GM21390 (cell line): ENCODE data around the gene PTGFRN.
"Not testable (repeated sequence)": the region's sequence is repeated elsewhere in the genome, so short reads cannot be mapped to it uniquely, and the experiment has no call there.

Experiments used
- ATAC-seq: cut with Tn5 transposase; IDR thresholded peaks from one replicate; pipeline ENCODE4 v1.9.1; 2021; ENCODE audit not compliant: unreplicated experiment

PTGFRN gene

GRCh38 chr1:116909512-116910378, at the start of gene PTGFRN:
Gene PTGFRN (plus strand): TSS chr1:116909916. CDS start chr1:116910204, 288 bp downstream.
- ATAC-seq: no peak

- not testable (repeated sequence) for ATAC-seq
Measured at GRCh38 chr1:116860167-116860566, 49.5 kb upstream of the PTGFRN start.

GRCh38 chr1:116861137-116861536, 48.6 kb upstream of the PTGFRN start:
- no peak for ATAC-seq

DNA sequence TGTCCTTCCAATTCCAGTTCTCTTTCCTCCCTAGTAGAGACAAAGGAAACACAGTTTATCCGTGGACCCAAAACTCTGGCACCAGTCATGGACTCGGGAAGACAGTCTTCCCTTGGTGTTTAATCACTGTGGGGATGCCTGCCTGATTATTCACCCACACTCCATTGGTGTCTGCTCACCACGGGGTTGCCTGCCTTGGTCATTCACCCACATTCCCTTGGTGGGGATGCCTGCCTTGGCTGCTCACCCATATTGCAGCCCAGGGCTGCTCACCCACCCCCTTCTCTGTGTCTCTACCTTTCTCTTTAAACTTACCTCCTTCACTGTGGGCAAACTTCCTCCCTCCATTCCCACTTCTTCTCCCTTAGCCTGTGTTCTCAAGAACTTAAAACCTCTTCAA, 46.7 kb upstream of the PTGFRN start:
- ATAC-seq: not testable (repeated sequence)

- ATAC-seq: not testable (repeated sequence)
Measured at GRCh38 chr1:116866478-116866877, 43.2 kb upstream of the PTGFRN start.

DNA sequence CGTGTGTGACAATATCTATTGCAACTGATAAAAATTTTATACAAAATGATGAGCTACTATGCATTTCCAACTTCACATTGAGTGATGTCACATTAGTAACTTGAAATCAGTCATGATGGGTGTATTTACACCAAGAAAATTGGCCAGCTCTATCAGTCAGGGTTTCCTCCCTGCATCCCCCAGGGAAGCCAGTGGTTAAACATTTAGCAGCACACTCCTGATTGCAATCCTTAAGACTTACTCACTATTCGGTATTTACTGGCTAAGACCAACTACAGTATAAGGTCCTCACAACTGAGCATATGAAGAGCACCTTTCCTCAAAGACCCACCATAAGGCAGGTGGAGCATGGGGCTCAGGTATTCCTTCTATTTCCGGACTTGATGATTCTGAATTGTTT, 41.3 kb upstream of the PTGFRN start:
- no peak for ATAC-seq

DNA sequence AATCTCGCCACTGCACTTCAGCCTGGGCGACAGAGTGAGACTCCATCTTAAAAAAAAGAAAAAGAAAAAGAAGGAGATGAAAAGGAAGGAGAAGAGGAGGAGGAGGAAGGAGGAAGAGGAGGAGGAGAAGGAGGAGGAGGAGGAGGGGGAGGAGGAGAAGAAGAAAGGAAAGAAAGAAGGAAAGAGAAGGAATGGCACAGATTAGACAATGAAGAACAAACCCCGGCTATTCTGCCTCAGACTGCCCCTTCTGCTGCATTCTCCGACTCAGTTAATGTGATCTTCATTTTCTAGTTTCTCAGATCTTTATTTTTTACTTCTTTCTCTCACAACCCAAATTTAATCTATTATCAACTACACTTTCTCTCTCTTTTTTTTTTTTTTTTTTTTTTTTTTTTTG, 40.1 kb upstream of the PTGFRN start:
- no peak for ATAC-seq

DNA sequence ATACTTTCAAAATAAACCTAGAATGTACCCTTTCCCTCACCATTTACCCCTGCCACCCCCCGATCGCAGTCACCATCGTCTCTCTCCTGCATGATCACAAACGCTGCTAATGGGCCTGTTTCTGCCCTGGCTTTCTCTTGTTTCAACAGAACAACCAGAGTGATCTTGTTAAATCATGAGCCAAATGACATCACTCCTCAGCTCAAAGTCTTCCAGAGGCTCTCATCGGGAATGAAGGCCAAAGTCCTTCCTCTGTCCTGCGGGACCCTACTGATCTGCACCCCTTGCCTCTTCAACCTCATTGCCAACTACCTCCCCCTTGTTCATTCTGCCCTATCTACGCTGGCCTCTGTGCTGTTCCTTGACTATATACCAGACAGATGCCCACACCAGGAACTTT, 39.4 kb upstream of the PTGFRN start:
- no peak for ATAC-seq

DNA sequence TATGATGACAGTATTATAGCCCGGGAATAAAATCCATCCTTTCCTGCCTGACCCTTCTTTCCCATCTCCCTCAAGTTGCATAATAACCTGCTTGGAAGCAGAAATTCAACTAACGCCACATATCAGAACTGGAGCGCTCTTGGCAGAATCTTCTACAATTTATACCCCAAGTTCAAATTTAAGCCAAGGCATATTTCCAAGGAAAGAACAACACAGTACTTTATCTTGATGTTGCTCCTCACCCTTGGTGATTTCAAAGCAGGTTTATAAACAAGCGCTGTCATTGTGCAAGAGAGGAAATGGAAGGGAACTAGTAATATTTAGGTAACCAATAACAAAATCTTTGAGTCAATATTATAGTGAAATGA, 38.0 kb upstream of the PTGFRN start:
- ATAC-seq: no peak

DNA sequence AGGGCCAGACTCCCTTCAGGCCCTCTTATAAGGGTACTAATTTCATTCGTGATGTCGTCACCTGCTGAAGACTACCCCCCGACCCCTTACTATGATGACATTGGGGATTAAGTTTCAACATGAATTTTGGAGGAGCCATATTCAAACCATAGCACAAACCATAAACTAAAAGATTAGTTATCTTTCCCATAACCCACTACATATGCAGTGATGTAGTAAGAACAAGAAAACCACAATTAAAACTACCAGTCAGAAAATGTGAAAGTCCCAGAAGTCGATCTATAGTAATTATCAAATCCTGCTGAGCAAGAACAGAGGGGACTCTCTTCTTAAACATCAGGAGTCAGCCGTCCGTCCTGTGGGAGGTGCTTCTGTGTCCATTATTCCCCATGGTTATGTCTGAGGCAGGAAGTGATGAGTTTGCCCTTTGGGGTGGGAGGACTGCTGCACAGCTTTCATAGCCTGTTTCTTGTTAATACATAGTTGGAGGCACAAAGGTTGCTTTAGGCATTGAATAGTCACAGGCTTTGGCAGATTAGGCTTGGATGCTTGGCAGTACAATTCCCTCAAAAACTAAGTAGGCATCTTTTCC, 35.9 kb upstream of the PTGFRN start:
- no peak for ATAC-seq

DNA sequence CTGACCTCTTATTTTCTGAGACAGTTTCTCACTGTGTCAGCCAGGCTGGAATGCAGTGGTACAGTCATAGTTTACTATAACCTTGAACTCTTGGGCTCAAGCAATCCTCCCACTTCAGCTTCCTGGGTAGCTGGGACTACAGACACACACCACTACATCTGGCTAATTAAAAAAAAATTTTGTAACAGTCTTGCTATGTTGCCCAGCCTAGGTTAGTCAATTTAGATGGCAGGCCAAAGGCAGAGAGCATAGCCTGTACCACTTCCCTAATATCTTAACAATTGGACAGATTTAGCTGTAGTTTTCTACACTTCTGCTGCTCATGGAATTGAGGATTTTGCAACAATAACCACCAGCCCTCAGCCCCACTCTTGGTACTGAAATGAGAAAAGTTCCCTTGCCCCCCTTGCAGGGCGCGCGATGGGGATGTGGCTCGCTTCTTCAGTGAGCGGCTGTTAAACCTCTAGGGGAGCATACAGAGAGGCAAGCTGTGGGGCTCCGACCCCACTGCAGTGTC, 34.9 kb upstream of the PTGFRN start:
- ATAC-seq: no peak

GRCh38 chr1:116875391-116875790, 34.3 kb upstream of the PTGFRN start:
- no peak for ATAC-seq

DNA sequence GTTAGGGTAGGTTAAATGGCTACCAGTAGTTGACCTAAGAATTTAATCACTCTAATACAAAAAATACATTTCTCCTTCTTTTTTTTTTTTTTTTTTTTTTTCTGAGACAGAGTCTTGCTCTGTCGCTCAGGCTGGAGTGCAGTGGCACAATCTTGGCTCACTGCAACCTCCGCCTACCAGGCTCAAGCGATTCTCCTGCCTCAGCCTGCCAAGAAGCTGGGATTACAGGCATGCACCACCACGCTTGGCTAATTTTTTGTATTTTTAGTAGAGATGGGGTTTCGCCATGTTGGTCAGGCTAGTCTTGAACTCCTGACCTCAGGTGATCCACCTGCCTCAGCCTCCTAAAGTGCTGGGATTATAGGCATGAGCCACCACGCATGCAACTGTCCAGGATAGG, 33.8 kb upstream of the PTGFRN start:
- not testable (repeated sequence) for ATAC-seq

- no peak for ATAC-seq
Measured at GRCh38 chr1:116877141-116877818, 32.4 kb upstream of the PTGFRN start.

GRCh38 chr1:116878804-116879477, 30.8 kb upstream of the PTGFRN start:
- ATAC-seq: peak; percentile 47

DNA sequence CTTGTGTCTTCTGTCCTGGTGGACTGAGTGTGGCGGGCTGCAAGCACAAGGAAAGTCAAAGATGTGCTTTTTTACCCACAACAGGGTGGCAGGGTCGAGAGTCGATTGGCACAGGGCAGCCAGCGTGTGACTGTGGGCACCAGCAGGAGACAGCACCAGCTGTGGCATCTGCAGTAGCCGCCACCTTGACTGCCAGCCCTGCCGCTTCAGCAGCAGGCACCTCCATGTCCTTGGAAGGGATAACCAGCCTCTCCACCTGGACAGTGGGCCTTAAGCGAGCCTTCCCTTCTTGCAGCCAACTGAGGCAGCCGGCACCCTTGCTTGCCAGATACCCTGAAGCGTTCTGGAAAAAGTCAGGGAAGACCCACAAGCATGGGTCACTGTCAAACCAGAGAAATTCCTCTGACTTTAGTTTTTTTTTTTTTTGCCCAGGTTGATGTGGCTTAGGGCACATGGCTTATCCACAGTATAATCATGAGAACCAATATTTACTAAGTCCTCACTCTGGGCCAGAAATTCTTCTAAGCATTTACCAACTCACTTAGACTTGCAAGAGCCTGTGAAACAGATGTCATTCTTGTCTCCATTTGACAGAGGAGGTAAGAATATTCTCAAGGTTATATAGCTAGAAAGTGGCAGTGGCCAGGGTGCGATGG, 30.1 kb upstream of the PTGFRN start:
- ATAC-seq: peak; percentile 12

DNA sequence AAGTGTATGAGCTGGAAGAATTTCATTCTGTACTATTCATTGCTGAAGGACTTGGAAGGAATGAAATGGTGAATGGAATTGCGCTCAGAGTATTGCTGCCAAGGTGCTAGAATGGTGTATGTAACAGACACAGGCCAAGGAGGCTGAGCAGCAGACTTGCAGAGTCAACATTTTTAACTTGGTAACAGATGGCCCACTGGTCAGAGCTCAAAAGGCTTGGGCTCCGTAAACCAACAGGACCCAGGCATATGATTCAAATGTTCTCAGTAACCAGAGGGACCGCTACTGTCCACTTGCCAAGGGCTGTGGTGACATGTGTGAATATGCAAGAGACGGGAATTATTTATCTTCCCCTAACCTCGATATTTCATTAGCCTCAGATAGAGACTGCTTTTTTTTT, 28.8 kb upstream of the PTGFRN start:
- no peak for ATAC-seq

DNA sequence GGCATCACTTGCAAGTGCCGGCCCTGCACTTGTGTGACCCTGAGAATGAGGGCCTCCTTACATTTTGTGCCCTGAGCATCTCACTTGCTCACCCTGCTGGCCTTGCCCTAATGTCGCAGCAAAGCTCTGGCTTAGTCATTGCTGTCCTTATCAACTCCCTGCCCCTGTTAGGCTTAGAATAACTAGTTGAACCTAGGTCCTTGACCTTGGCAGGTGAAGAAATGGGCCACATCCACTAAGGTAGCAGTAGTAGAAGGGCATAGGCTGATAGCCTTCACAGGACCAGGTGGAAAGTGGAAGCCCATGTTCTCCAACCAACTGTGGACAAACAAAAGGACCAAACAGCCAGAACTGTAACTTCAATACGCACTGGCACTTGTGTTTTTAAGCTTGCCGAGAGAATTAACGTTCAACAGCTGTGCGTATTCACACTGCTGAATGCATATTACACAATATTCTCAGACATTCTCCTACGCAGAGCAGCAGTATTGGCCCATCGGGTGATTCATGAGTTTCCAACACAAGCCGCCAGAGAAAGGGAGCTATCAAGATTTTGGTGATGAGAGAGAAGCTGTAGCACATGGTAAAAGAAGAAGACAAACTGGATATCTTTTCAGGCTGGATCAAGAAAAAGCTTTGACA, 27.7 kb upstream of the PTGFRN start:
- ATAC-seq: no peak

- no peak for ATAC-seq
Measured at GRCh38 chr1:116882866-116883265, 26.9 kb upstream of the PTGFRN start.

- no peak for ATAC-seq
Measured at GRCh38 chr1:116886291-116886878, 23.3 kb upstream of the PTGFRN start.
